TTC549 (cell line): ENCODE data around the gene KIAA0232.
"Not testable (repeated sequence)": the region's sequence is repeated elsewhere in the genome, so short reads cannot be mapped to it uniquely, and the experiment has no call there.

Experiments used
- FAIRE-seq: peaks from 2 replicates; lab custom pipeline; 2012; peaks lifted over from hg19 to GRCh38; lab: Jason Lieb, UNC

Gene KIAA0232

GRCh38 chr4:6881908-6882307 lies 99.4 kb downstream of the KIAA0232 start:
- FAIRE-seq, result no peak

- no peak for FAIRE-seq
Observed at GRCh38 chr4:6884341-6884870, 101.9 kb downstream of the KIAA0232 start.

GRCh38 chr4:6885953-6886557 lies 103.5 kb downstream of the KIAA0232 start:
- FAIRE-seq, result no peak

- FAIRE-seq, result no peak
Observed at GRCh38 chr4:6886886-6887285, 104.4 kb downstream of the KIAA0232 start.

- FAIRE-seq, result no peak
Observed at GRCh38 chr4:6887591-6888371, 105.3 kb downstream of the KIAA0232 start.

- FAIRE-seq, result no peak
Observed at GRCh38 chr4:6888506-6889071, 106.1 kb downstream of the KIAA0232 start.

- no peak for FAIRE-seq
Observed at GRCh38 chr4:6889101-6889735, 106.7 kb downstream of the KIAA0232 start.

GRCh38 chr4:6889736-6890324 lies 107.3 kb downstream of the KIAA0232 start:
- FAIRE-seq, result no peak

- FAIRE-seq, result no peak
Observed at GRCh38 chr4:6890358-6890757, 107.8 kb downstream of the KIAA0232 start.

GRCh38 chr4:6890971-6891370 lies 108.4 kb downstream of the KIAA0232 start:
- FAIRE-seq, result not testable (repeated sequence)

- FAIRE-seq, result no peak
Observed at GRCh38 chr4:6891436-6892170, 109.1 kb downstream of the KIAA0232 start.

GRCh38 chr4:6892190-6892908 lies 109.8 kb downstream of the KIAA0232 start:
- FAIRE-seq, result no peak

- no peak for FAIRE-seq
Observed at GRCh38 chr4:6892909-6893202, 110.3 kb downstream of the KIAA0232 start.

- no peak for FAIRE-seq
Observed at GRCh38 chr4:6893449-6894085, 111.0 kb downstream of the KIAA0232 start.

GRCh38 chr4:6894086-6894478 lies 111.6 kb downstream of the KIAA0232 start:
- FAIRE-seq, result no peak

GRCh38 chr4:6894528-6895498 lies 112.3 kb downstream of the KIAA0232 start:
- FAIRE-seq, result no peak

- no peak for FAIRE-seq
Observed at GRCh38 chr4:6896035-6896434, 113.5 kb downstream of the KIAA0232 start.

GRCh38 chr4:6898763-6899162 lies 116.2 kb downstream of the KIAA0232 start:
- FAIRE-seq, result no peak

GRCh38 chr4:6900181-6900812 lies 117.8 kb downstream of the KIAA0232 start:
- no peak for FAIRE-seq
